H1 (cell line): ENCODE measurements around the gene HMG20A.

ENCODE experiments used
- ATF2 ChIP-seq: IDR thresholded peaks from 2 replicates; pipeline ENCODE4 v1.6.1; 2012; ENCODE audit warnings: low read length, inconsistent platforms
- CBX5 ChIP-seq: fragments of 300-800, 300-1000 bp; sonication (generic); IDR thresholded peaks from 2 replicates; pipeline ENCODE4 v1.7.1; 2016; ENCODE audit warnings: antibody characterized with exemption, low read length, low read depth
- EGR1 ChIP-seq: IDR thresholded peaks from 2 replicates; pipeline ENCODE4 v1.6.1; 2011; ENCODE audit warnings: low read depth, low read length, borderline replicate concordance
- EP300 ChIP-seq, 2 experiments: IDR thresholded peaks; 1 replicate in 1 of 2; 2 replicates in 1 of 2; pipeline ENCODE4 v1.6.1; 2011 to 2012; ENCODE audit warnings: low read depth in 2 of 2, low read length in 2 of 2, mild to moderate bottlenecking in 2 of 2, borderline replicate concordance in 1 of 2, inconsistent platforms in 1 of 2, moderate library complexity in 1 of 2
- EZH2 ChIP-seq: fragments of 200-600 bp; sonication (generic); IDR thresholded peaks from 2 replicates; pipeline ENCODE4 v1.7.1; 2012; ENCODE audit warnings: low read depth, mild to moderate bottlenecking, moderate library complexity, low read length, inconsistent platforms; ENCODE audit not compliant: severe bottlenecking
- POLR2A ChIP-seq, 2 experiments: IDR thresholded peaks; 1 replicate in 1 of 2; 2 replicates in 1 of 2; pipeline ENCODE4 v1.6.1; 2011; ENCODE audit warnings: low read depth in 2 of 2, low read length in 2 of 2, mild to moderate bottlenecking in 2 of 2; ENCODE audit errors: control extremely low read depth in 1 of 2
- RAD21 ChIP-seq, 2 experiments: IDR thresholded peaks in 1 of 2; conservative IDR thresholded peaks in 1 of 2; 2 replicates each; pipeline ENCODE4 v1.6.1; 2011; ENCODE audit warnings: low read depth in 2 of 2, low read length in 2 of 2, improper control_type of control experiment in 1 of 2, inconsistent platforms in 1 of 2, mild to moderate bottlenecking in 1 of 2, moderate library complexity in 1 of 2
- RFX5 ChIP-seq: IDR thresholded peaks from 2 replicates; pipeline ENCODE4 v1.6.1; 2011; ENCODE audit warnings: low read depth, low read length, improper control_type of control experiment, borderline replicate concordance
- SIRT6 ChIP-seq: IDR thresholded peaks from one replicate; pipeline ENCODE4 v1.7.1; 2012; ENCODE audit warnings: low read length, inconsistent platforms
- YY1 ChIP-seq: IDR thresholded peaks from 2 replicates; pipeline ENCODE4 v1.6.1; 2011; ENCODE audit warnings: low read depth, mild to moderate bottlenecking, low read length
- TF ChIP-seq, protein P1 (sequence below), 3 experiments: IDR thresholded peaks; 1 replicate in 2 of 3; 2 replicates in 1 of 3; pipeline versions ENCODE4 v1.5.1 to v1.6.1; 2011; ENCODE audit warnings: low read length in 3 of 3, mild to moderate bottlenecking in 3 of 3, inconsistent platforms in 2 of 3, low read depth in 1 of 3, moderate library complexity in 1 of 3; ENCODE audit not compliant: insufficient read depth in 1 of 3; ENCODE audit errors: control extremely low read depth in 1 of 3

- TF ChIP-seq POLR2A (IDR thresholded peaks at IDR 0.05; ENCODE audit: control extremely low read depth in 1 of 2, low read depth in 2 of 2, low read length in 2 of 2) (no peak), SIRT6 (no peak), EP300 (IDR thresholded peaks at IDR 0.05; ENCODE audit: borderline replicate concordance in 1 of 2, low read depth in 2 of 2, low read length in 2 of 2) (no peak), RAD21 (IDR thresholded peaks at IDR 0.05 in 1 of 2, conservative IDR thresholded peaks at IDR 0.05 in 1 of 2; ENCODE audit: low read depth in 2 of 2, low read length in 2 of 2) (no peak), RFX5 (no peak), ATF2 (no peak), CBX5 (no peak), YY1 (no peak), EZH2 (no peak), EGR1 (no peak)
- TF ChIP-seq, protein P1, sequence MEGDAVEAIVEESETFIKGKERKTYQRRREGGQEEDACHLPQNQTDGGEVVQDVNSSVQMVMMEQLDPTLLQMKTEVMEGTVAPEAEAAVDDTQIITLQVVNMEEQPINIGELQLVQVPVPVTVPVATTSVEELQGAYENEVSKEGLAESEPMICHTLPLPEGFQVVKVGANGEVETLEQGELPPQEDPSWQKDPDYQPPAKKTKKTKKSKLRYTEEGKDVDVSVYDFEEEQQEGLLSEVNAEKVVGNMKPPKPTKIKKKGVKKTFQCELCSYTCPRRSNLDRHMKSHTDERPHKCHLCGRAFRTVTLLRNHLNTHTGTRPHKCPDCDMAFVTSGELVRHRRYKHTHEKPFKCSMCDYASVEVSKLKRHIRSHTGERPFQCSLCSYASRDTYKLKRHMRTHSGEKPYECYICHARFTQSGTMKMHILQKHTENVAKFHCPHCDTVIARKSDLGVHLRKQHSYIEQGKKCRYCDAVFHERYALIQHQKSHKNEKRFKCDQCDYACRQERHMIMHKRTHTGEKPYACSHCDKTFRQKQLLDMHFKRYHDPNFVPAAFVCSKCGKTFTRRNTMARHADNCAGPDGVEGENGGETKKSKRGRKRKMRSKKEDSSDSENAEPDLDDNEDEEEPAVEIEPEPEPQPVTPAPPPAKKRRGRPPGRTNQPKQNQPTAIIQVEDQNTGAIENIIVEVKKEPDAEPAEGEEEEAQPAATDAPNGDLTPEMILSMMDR (IDR thresholded peaks at IDR 0.05; ENCODE audit: control extremely low read depth in 1 of 3, insufficient read depth in 1 of 3, low read depth in 1 of 3, low read length in 3 of 3), result no peak
These were observed 36.7 kb downstream of the HMG20A start for GRCh38 chr15:77457191-77457904.
